LoVo (cell line): ENCODE measurements around the gene LEAP2.

Experiments used
- DNase-seq: peaks from one replicate; pipeline ENCODE4 v3.0.0-alpha.2; 2016; ENCODE audit warnings: low spot score

Gene LEAP2, protein sequence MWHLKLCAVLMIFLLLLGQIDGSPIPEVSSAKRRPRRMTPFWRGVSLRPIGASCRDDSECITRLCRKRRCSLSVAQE

DNA sequence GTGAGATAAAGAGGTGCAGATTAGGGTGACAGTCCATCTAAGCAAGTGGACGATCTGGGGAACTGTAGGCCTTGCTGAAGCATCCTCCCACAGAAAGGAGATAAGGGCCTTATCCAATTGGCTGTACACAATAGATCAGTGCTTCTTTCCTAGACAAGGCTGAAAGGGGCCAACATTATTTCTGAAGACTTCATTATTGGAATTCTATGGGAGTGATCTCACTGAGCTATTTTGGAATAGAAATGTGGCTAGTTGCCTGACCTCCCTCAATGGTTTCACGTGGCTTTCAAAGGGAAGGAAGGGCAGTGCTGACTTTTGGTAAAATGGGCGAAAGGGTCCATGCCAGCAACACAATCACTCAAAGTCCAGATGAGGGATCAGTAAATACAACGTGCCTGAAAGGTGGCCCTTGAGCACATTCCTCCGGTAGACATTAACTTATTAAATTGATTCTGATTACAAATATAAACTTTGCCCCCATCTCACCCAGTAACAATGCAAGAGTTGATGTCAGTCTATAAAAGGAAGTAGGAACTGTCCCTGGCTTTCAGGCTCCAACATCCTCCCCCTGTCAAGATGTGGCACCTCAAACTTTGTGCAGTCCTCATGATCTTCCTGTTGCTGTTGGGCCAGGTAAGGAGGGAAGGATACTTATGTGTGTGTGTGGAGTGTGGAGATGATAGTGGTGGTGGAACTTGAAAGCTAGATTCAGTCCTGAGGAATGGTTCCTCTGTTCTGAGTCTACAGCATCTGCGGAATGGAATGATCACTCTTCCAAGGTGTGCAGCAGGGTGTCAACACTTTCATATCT, at the start of gene LEAP2:
LEAP2 (plus strand) TSS at position 550 of the 811 bp plus-strand sequence; CDS start at position 577, 27 bp downstream.
- DNase-seq = no peak

DNA sequence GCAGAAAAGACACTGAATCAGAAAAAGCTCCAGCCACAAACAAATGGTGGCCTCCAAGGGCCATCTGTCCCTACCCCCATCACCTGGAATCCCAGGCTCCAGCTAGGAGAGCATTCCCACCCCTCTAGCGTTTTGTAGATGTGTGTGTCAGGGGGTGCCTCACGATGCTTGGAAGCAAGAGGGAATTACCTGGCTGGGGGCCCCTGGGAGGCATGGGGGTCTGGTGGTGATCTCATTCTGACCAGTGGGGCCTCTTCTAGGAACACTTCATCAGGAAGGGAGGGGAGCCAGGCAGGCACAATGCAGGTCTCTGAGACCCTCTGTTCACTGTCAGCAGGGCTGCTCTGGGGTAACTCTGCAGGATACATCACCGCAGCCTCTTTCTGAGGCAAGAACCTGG, 49.0 kb upstream of the LEAP2 start:
- DNase-seq = no peak

DNA sequence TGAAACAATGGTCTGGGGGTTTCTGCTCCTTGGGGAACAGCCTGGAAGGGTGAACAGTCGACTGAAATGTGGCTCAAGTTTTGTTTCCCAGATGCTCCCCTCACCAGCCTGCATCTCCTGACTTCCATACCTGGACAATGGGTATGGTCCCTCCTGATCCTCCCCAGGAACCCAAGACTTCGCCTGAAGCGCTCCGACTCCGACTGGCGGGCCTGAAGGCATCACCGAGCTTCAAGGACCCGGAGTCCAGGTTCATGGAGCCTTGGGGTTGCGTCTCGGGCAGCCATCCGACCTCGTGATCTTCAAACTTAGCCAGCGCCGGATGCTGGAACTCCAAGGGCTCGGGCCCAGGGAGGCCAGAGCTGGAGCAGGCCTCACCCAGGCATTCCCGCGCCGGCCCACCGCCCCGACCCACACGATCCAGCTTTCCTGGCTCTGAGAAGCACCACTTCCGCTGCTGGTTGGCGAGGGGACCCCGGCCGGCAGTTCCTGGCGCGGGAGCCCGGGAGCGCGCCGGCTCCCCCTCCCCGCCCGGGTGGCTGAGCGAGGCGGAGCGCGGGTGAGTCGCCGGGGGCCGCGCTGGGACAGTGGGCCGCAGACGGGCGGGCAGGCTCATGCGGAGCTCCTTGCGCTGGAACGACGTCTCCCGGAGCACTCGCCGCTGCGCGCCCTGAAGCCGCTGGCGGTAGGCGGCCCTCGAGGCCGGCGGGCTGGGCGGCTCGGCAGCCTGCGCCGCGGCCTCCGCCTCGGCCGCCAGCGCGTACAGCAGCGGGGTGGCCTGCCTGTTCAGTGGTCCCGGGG, 48.2 kb upstream of the LEAP2 start:
- DNase-seq = no peak

DNA sequence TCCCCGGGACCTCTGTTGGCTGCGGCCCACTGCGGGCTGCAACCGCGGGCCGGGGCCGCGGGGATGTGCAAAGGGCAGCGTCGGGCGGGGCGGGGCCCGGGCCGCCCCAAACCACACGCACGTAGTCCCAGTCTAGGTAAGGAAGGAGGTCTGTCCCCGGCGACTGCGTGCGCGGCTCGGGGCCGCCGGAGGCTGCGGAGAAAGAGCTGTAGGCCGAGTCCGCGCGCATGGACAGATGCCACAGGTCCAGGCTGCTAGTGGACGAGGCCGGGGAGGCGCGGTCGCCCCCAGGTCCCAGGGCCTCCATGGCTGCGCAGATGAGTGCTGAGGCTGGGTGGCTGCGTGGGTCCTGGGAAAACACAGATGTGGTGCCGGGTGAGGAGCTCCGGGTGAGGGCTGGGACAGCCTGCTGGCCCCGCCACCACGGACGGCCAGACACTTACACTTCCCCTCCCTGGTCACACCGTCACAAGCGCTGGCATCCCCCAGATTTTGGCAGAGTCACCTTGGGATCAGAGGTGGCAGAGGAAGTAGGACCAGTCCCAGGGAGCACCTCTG, 47.6 kb upstream of the LEAP2 start:
- DNase-seq = no peak

DNA sequence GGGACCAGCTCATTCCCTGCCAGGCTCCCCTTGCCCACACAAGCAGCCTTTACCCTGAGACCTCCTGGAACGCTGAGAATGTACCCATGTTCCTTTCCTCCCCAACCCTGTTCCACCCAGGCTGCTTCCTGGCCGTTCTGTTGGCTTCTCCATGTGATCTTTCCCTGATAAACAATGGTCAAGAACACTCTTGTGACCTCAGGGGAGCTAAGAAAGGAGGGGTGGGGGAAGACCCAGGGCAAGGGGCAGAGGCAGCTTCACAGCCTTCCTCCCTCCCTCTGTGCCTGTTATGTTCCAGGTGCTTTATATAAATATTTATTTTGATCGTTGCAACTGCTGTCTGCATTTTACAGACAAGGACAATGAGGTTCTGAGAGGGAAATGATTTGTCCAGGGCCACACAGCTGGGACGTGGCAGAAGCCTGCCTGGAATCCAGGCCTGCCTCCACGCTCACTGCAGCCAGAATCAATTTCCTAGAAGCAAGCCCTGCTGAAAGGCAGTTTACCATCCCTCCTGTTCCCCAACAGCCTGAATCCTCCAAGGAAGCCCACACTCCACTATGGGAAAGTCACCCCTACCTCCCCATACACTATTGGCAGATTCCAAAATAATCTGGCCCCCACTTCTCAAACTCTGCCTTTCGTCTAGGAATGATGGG, 46.9 kb upstream of the LEAP2 start:
- DNase-seq = no peak

DNA sequence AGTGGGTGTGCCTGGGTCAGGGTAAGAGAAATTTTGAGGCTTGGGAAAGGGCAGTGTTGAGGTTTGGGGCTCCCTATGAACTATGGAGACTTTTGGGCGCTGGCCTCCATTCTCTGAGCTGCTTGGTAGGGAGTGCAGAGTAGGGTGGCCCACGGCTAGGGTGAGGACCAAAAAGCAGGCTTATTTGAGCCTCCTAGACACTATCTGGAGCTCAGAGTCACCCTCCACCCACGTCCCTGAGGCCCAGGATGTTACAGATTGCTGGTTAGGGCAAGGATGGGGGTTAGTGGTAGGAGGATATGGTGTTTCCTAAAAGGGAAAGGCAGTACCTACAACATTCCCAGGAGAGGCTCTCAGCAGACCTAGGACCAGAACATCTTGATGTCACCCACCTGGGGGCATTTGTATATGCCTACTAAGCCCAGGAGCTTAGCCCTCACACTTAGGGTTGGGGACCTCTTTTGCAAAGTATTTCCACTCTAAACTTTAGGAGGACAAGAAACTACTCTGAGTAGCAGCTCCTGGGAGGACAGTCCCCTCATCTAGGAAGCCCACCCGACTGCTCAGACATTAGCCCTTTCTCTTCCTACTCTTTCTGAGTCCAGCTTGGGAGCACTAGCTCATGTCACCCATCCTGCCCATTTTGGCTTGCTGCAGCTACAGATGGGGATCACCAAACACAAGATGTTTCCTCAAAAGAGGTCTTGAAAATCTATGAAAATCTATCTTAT, 45.4 kb upstream of the LEAP2 start:
- DNase-seq = no peak

DNA sequence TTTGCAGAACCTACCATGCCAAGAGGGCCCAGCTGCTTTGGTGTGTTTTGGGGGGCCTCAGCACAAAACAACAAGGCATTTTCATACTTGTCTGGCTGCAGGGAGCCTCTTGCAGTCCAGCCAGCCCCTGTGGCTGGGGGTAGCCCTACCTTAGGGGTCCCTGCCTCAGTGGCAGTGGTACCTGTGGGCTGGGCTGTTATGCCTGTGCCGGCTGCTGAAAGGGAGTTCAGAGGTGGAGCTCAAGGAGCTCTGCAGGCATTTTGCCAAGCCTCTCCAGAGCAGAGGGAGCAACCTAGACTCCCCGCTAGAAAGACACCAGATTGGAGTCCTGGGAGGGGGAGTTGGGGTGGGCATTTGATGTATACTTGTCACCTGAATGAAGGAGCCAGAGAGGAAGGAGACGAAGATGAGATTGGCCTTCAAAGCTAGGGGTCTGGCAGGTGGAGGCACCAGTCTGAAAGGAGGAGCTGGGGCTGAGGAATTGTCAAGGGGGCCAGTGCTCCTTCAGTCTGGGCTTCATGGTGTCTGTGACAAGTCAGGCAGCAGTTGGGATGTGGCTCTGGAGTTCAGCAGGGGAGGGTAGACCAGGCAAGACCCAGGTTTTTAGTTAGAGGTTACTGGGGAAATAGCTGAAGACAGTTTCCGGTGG, 44.5 kb upstream of the LEAP2 start:
- DNase-seq = no peak

DNA sequence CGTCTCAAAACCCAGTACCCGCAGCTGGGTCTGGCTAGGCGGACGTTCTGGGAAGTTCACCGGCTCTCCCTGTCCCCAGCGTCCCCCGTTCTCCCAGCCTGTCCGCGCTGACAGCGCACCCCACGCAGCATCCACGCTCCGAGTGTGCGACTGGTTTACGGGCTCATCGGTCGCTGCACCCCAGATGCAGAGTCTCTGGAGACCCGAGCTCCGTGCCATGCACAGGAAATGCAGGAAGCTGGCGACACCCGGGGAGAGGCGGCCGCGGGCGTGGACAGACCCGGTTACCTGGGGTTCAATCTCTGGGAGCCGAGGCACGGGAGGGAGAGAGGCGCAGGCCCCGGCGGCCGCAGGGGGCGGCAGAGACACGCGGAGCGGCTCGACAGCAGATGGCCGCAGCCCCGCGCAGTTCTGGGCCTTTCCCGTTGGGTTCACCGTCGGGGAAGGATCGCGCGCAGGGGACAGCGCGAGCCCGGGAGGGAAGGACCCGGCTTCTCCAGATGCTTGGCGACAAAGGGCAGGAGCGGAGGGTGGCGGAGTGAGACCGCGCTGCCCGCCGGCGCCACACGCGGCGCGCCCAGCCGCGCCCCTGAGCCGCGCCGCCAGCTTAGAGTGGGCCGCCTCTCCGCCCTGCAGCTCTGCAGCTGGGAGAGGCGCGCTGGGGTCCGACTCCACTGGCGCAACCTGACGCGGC, 43.6 kb upstream of the LEAP2 start:
- DNase-seq = peak; percentile 86

DNA sequence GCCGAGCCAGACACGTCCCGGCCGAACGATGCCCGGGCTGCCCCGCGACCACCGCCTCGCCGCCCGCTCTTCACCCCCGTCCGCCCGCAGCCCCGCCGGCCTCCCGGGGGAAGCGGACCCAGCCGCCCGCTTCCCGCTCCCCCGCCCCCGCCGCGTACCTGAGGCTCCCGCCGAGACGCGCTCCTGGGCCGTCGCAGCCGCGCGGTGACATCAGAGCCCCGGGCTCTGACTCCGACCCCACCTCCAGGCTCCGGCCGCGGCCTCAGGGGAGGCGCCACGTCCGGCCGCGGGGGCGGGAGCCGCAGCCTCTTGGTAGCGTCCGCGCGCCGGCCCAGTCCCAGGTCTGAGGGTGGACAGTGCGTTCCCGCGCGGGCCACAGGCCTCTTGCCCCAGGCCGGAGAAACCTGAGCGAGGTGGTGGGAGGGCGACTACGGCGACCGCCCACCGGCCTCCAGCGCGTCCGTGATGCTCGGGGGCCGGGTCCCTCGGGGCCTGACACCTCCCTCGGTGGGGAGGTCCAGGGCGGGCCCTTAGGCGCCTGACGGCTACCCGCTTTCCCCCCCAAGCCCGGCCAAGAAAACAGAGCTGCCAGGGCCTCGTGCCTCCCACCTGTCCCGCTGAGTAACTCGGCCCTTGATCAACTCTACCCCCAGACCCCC, 42.9 kb upstream of the LEAP2 start, which contains the start of gene SHROOM1:
SHROOM1 (minus strand) TSS at position 212 of the 659 bp plus-strand sequence. CDS start 4,507 bp downstream, outside the sequence.
- DNase-seq = peak; percentile 81

DNA sequence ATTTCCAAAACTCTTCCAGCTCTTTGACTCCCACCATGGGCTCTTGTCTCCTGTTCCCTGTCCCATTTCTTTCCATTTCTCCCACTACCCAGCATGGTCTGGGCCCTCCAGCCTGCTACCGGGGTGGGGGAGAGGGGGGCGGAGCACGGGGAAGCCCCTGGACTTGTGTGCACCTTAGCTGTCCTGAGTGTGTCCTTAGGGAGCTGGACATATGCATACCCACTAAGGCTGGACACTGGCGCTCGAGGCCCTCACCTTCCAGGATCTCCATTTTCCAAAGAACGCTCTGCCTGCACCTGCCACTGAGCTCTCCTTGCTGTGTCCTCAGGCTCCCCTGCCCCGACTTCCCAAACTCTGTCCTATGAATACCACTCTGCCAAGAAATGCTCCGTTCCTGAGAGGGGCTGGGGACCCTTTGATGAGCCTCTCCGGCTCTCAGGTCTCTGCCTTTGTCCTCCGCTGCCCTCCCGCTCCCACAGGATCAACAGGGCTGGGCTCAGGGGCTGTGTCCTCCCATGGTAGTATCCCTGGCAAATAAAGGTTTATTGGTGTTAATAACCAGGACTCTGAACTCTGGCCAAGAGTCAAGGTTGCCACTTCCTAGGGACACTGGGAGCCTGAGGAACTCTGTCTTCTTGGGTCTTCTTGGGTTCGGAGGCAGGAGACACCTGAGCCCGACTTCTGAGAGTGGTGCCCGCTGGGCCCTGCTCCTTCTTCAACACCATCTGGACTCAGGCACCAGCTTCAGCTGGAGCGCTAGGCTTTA, 42.2 kb upstream of the LEAP2 start:
- DNase-seq = no peak

DNA sequence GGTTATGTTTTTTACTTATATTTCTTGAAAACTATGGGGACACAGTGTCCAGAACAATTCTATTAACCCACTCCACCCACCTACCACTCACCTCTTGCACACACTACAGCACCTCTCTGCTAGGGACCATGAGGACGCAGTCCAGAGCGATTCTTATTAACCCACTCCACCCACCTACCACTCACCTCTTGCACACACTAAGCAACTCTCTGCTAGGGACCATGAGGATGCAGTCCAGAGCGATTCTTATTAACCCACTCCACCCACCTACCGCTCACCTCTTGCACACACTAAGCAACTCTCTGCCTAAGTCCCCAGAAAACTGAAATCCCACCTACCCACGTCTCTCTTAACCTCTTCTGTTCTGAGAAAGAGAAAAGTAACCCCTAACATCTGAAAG, 40.9 kb upstream of the LEAP2 start:
- DNase-seq = no peak

DNA sequence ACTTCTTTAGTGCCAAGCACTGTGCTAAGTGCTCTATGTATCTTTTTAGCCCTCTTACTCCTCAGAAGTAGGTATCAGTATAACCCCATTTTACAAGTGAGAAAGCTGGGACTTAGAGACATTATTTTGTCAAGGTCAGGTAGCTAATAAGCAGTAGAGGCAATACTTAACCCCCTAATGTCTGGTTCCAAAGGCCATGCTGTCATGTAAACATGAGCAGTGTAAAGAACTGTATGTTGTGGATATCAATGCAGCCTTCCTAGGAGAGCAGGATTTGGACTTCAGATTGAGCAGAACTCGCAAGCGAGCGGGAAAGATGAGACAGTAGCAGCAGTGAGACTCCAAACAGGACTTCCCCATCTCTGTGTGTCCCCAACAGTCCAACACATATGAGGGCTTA, 39.4 kb upstream of the LEAP2 start:
- DNase-seq = no peak

DNA sequence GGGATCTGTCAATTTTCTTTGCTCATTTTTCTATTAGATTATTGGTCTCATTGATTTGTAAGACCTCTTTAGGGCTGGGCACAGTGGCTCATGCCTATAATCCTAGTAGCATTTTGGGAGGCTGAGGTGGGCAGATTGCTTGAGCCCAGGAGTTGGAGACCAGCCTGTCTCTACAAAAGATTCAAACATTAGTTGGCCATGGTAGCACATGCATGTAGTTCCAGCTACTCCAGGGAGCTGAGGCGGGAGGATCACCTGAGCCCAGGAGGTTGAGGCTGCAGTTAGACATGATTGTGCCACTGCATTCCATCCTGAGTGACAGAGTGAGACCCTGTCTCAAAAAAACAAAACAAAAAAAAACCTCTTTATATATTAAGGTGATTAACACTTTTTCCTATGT, 36.6 kb upstream of the LEAP2 start:
- no peak for DNase-seq

DNA sequence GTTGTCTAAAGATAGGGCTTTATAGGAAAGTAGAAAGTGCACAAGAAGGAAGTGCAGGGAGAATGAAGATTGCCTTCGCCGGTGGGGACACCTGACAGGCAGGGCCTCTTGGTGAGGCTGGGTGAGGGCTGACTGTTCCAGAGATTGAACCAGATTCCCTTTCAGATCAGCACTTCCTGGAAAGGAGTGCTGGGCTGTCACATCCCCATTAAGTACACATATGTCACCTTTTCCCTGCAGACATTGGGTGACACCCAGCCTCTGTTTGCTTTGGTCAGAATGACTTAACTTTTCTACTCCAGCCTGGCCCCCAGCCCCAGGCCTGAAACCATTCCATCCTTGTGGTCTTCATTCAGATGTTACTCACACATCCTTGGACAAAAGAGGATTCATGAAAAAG, 35.6 kb upstream of the LEAP2 start:
- peak; percentile 48 for DNase-seq

DNA sequence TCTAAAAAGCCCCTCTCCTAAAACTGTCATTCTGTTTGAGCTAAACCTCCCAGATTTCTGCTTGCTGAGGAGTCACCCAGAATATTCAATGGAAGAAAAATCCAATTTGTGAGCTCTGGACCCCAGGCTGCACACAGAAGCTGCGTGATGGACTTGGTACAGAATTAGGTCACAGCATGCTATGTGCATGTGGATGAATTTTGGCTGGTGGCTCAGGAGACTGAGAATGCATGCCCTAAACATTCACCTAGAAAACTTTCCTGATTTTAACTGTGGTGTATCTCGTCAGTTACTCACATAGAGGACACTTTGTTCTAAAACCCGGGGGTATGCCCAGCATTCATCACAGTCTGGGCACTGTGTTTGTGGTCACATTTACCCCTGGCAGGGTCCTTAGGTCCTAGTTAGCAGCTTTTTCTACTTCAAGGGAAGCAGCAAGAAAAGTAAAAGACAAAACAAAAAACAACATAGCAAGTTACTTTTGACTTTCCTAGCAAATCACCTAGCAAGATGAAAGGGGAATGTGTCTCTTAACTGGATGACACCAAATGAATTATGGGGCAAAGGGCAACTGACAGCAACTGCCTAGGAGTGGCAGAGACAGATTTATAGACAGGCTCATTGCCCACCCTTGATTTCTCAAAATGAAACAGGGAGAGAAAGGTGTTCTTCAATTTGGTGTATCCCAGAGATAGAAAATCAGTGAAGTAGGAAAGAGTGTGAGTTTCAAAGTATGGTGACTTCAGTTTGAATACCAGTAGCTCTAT, 34.8 kb upstream of the LEAP2 start:
- DNase-seq = no peak

DNA sequence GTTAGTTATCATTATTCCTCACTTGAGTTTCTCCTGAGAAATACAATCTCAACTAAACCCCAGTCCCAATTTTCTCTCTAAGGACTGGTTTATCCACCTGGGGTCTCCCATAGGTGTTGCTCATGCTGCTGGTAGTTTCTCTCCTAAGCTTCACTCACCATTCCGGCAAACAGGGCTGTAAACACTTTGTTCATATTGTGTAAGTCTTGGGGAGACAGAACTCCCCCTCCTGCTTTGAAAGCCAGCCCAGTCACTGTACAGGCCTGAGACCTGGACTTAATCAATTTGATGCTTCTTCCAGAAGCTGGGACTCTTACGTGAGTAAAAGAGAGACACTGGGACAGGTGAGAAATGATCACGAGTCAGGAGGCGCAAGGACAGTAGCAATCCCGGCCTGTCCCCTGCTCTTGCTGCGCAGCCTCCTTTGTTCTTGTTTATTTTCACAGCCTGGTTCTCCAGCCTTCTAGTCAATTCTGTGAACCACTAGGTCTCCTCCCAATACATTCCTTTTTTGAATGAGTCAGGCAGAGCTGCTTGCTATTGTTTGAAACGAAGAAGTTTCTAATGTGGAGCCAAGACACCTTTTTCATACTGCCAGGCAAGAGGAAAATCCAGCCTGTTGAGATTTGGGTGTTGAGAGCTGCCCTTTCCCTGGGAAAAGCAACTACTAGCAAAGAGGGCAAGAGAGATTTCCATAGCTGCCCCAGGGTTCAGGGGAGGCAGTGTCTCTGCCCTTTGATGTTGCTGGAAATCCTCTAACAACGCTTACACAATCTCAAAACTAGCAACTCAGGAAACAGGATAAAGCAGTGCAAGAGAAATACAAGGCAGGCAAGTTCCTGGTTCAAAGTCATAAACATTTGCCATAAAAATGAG, 33.8 kb upstream of the LEAP2 start:
- DNase-seq = no peak

DNA sequence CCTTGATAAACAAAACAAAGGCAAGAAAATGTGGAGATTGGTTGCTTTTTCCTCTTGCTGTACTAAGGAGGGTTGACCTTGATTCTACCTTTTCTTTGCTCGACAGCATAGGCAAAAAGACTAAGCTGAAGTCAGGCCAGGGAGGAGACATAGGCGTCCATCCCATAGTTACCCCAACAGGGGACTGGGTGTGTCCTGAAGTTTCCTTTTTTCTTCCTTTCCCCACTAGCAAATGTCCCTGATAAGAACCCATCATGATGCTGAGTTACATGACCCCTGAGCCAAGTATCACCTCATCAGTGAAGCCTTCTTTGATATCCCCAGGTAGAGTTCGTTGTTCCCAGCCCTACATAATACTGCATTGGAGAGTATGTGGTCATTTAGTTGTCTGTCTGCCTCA, 33.2 kb upstream of the LEAP2 start:
- DNase-seq = no peak
